HepG2 (cell line): Measurements from ENCODE around the gene SMPD3. TPM values are rescaled to one million over a fixed set of nuclear protein-coding genes. Genes with fewer than 3 reads are reported as not detected.

Source experiments
- AFF4 ChIP-seq: sonication (generic); formaldehyde crosslinking; IDR thresholded peaks from 2 replicates; pipeline ENCODE4 v1.4.0; 2020; ENCODE audit warnings: missing genetic modification reagents
- ASH2L ChIP-seq: fragments of 300-600, 200-600 bp; sonication (generic); IDR thresholded peaks from 2 replicates; pipeline ENCODE4 v1.7.0; 2017; ENCODE audit warnings: low read depth, mild to moderate bottlenecking, moderate library complexity, mixed read lengths, low read length; ENCODE audit not compliant: insufficient read length
- ATF2 ChIP-seq: sonication (generic); formaldehyde crosslinking; IDR thresholded peaks from 2 replicates; pipeline ENCODE4 v1.4.0; 2020; ENCODE audit warnings: missing genetic modification reagents
- CBFB ChIP-seq: sonication (generic); formaldehyde crosslinking; IDR thresholded peaks from 2 replicates; pipeline ENCODE4 v1.4.0; 2020; ENCODE audit warnings: missing genetic modification reagents
- GMEB2 ChIP-seq: IDR thresholded peaks from 2 replicates; pipeline ENCODE4 v1.6.1; 2016; ENCODE audit warnings: missing biosample characterization, missing genetic modification reagents, low read depth
- HDAC1 ChIP-seq: sonication (generic); formaldehyde crosslinking; IDR thresholded peaks from 2 replicates; pipeline ENCODE4 v1.5.1; 2020; ENCODE audit warnings: mild to moderate bottlenecking, missing genetic modification reagents
- KDM6A ChIP-seq: IDR thresholded peaks from 2 replicates; pipeline ENCODE4 v1.6.1; 2016; ENCODE audit warnings: low read depth
- KLF15 ChIP-seq: sonication (generic); formaldehyde crosslinking; IDR thresholded peaks from 2 replicates; pipeline ENCODE4 v1.8.1; 2023; ENCODE audit warnings: borderline replicate concordance, mild to moderate bottlenecking, inconsistent platforms, missing genetic modification reagents, mixed read lengths
- MAFG ChIP-seq: sonication (generic); formaldehyde crosslinking; IDR thresholded peaks from 2 replicates; pipeline ENCODE4 v1.5.1; 2020; ENCODE audit warnings: mild to moderate bottlenecking, missing genetic modification reagents
- MIER2 ChIP-seq: IDR thresholded peaks from 2 replicates; pipeline ENCODE4 v1.6.1; 2016; ENCODE audit warnings: missing biosample characterization, missing genetic modification reagents
- SP140L ChIP-seq: sonication (generic); formaldehyde crosslinking; IDR thresholded peaks from 2 replicates; pipeline ENCODE4 v1.4.0; 2020; ENCODE audit warnings: missing genetic modification reagents, borderline replicate concordance
- ZBTB7B ChIP-seq: sonication (generic); formaldehyde crosslinking; IDR thresholded peaks from 2 replicates; pipeline ENCODE4 v1.4.0; 2020; ENCODE audit warnings: missing genetic modification reagents
- ZFP41 ChIP-seq: sonication (generic); formaldehyde crosslinking; IDR thresholded peaks from 2 replicates; pipeline ENCODE4 v1.4.0; 2020; ENCODE audit warnings: mild to moderate bottlenecking, missing genetic modification reagents, borderline replicate concordance
- ZIK1 ChIP-seq: sonication (generic); formaldehyde crosslinking; IDR thresholded peaks from 2 replicates; pipeline ENCODE4 v1.5.0; 2020; ENCODE audit warnings: mild to moderate bottlenecking, low read depth, missing genetic modification reagents, borderline replicate concordance
- ZNF292 ChIP-seq: sonication (generic); formaldehyde crosslinking; IDR thresholded peaks from 2 replicates; pipeline ENCODE4 v1.8.1; 2022; ENCODE audit warnings: mild to moderate bottlenecking, low read depth, missing genetic modification reagents, borderline replicate concordance
- ZNF558 ChIP-seq: sonication (generic); formaldehyde crosslinking; IDR thresholded peaks from 2 replicates; pipeline ENCODE4 v1.9.0; 2022; ENCODE audit warnings: mild to moderate bottlenecking, missing genetic modification reagents, borderline replicate concordance
- ZNF562 ChIP-seq: sonication (generic); formaldehyde crosslinking; IDR thresholded peaks from 2 replicates; pipeline ENCODE4 v1.8.0; 2022; ENCODE audit warnings: missing genetic modification reagents, borderline replicate concordance
- ZNF7 ChIP-seq: IDR thresholded peaks from 2 replicates; pipeline ENCODE4 v1.6.1; 2016; ENCODE audit warnings: missing biosample characterization, missing genetic modification reagents
- ZNF780A ChIP-seq: sonication (generic); formaldehyde crosslinking; IDR thresholded peaks from 2 replicates; pipeline ENCODE4 v1.8.0; 2022; ENCODE audit warnings: mild to moderate bottlenecking, missing genetic modification reagents, moderate library complexity
- ZNF879 ChIP-seq: sonication (generic); formaldehyde crosslinking; IDR thresholded peaks from 2 replicates; pipeline ENCODE4 v1.8.1; 2023; ENCODE audit warnings: missing genetic modification reagents
- ZSCAN9 ChIP-seq: IDR thresholded peaks from 2 replicates; pipeline ENCODE4 v1.6.1; 2016; ENCODE audit warnings: borderline replicate concordance
- ZUFSP ChIP-seq: sonication (generic); formaldehyde crosslinking; IDR thresholded peaks from 2 replicates; pipeline ENCODE4 v1.9.0; 2021; ENCODE audit warnings: missing genetic modification reagents, mild to moderate bottlenecking, borderline replicate concordance
- polyA plus RNA-seq, 8 experiments: library from polyadenylated mRNA; depleted of rRNA in 3 of 8; stranded (reverse) in 7 of 8; unstranded in 1 of 8; fragments of >200 nt; fragmentation: Illumina TruSeq in 4 of 8; extraction: Trizol in 4 of 8; gene quantifications; 2 replicates each; pipeline versions ENCODE4 v1.2.1 to v1.2.3, GENCODE V29; 2011 to 2016; ENCODE audit warnings: low read depth in 4 of 8, missing spikeins in 1 of 8, mixed read lengths in 1 of 8; ENCODE audit not compliant: insufficient read depth in 1 of 8
- total RNA-seq, 5 experiments: library from RNA; depleted of rRNA; stranded (reverse); fragments of >200 nt; fragmentation: Illumina TruSeq; extraction: Trizol; gene quantifications; 2 replicates each; pipeline ENCODE4 v1.2.3, GENCODE V29; 2016; ENCODE audit warnings: low read depth in 1 of 5

Gene SMPD3
- total and polyA plus RNA-seq, 2 of the 13 experiments (the other 11 are each of a cell fraction or from before 2014, with no cell fraction given) = 0.07 to 0.32 TPM

GRCh38 chr16:68328151-68328859, 120.0 kb downstream of the SMPD3 start (continued):
- TF ChIP-seq ATF2 (CRISPR knock-in tag) (0 out of 2 replicates have a peak, but pooled peaks have one; percentile 11), ZNF292 (CRISPR knock-in tag) (no peak), KDM6A (no peak; the same call in 1 of the 2 replicates), ZIK1 (CRISPR knock-in tag) (no peak), ZNF7 (CRISPR knock-in tag) (no peak), ZSCAN9 (CRISPR knock-in tag) (peak; percentile 39; the same call in 1 of the 2 replicates), MIER2 (no peak), SP140L (CRISPR knock-in tag) (no peak), ZBTB7B (CRISPR knock-in tag) (no peak), ASH2L (peak; percentile 61), MAFG (CRISPR knock-in tag) (no peak), ZNF879 (CRISPR knock-in tag) (peak; percentile 56; the same call in 1 of the 2 replicates), ZUFSP (CRISPR knock-in tag) (no peak), AFF4 (CRISPR knock-in tag) (no peak), ZNF780A (CRISPR knock-in tag) (0 out of 2 replicates have a peak, but pooled peaks have one; percentile 63), KLF15 (CRISPR knock-in tag) (no peak), CBFB (CRISPR knock-in tag) (peak; percentile 44; the same call in 1 of the 2 replicates), ZNF558 (CRISPR knock-in tag) (no peak), HDAC1 (CRISPR knock-in tag) (no peak; the same call in 1 of the 2 replicates), ZNF562 (no peak), ZFP41 (CRISPR knock-in tag) (no peak), GMEB2 (CRISPR knock-in tag) (no peak)
